HG02943 (cell line): ENCODE results near the gene RHOXF2B.
"Not testable (repeated sequence)": the region's sequence is repeated elsewhere in the genome, so short reads cannot be mapped to it uniquely, and the experiment has no call there.

Experiments used
- ATAC-seq: cut with Tn5 transposase; IDR thresholded peaks from one replicate; pipeline ENCODE4 v1.9.1; 2021; ENCODE audit warnings: mild to moderate bottlenecking, low read depth, moderate library complexity; ENCODE audit not compliant: unreplicated experiment

The RHOXF2B gene

DNA sequence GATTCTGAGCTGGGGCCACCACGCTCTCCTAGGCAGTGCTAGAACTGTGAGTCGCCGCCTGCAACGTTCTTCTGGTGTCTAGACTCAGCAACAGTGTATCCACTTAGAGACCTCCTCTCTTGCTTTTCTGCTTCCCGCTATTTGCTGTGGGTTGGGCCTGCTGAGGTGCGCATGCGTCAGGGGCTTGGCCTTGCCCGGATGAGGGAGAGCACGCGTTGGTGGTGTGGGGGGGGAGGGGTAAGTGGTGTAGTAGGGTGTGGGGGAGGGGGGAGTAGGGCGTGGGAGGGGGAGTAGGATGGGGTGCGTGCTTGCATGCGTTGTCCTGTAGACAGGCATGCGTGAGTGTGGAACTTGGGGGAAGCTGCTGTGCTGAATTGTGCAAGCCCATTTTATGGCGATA, at the start of gene RHOXF2B:
Gene RHOXF2B, minus strand, starts transcription at position 101 of the 400 bp plus-strand sequence. CDS start 138 bp downstream, outside the sequence.
- not testable (repeated sequence) for ATAC-seq

GRCh38 chrX:120125444-120125843, 48.0 kb upstream of the RHOXF2B start:
- ATAC-seq: no peak

DNA sequence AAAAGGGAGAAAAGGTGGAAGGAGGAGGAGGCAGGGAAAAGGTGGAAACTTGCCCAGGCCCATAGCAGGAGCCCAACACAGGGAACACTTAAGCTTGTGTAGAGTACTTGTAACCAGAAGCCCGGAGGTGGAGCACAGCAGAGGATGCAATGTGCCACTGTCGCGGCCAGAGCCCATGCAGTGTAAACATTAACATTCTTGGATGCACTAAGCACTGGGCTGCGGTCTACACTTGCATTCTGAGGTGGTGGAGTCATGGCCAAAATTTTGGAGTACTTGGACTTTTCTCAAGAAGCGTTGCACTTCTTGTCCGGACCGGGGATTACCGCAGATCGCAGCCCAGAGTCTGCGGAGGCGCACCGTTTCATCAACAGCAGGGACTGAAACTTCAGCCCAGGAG, 42.7 kb upstream of the RHOXF2B start:
- no peak for ATAC-seq

GRCh38 chrX:120115438-120115963, 38.0 kb upstream of the RHOXF2B start, which contains the start of gene RHOXF1:
Gene RHOXF1 (minus strand): TSS chrX:120115913. CDS start chrX:120115862, 51 bp downstream.
- ATAC-seq: no peak

DNA sequence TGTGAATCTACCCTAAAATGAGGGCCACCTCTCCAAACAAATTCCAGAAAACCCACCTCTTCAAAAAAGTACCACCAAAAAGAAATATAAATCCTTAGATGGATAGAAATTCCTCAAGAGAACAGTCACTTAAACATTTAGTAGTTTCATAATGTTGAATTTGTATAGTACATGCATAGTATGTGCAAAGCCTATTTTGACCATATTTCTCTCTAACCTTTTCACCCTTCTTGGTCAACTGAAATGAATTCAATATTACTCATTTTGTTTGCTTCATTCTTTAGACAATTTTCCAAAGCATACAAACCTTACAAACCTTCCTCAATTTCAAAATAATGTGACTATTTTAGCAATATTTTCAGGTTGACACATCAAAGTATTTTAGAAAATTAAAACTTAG, 34.1 kb upstream of the RHOXF2B start:
- ATAC-seq: no peak

- ATAC-seq: no peak
These were observed 31.9 kb upstream of the RHOXF2B start for GRCh38 chrX:120109378-120109777.

DNA sequence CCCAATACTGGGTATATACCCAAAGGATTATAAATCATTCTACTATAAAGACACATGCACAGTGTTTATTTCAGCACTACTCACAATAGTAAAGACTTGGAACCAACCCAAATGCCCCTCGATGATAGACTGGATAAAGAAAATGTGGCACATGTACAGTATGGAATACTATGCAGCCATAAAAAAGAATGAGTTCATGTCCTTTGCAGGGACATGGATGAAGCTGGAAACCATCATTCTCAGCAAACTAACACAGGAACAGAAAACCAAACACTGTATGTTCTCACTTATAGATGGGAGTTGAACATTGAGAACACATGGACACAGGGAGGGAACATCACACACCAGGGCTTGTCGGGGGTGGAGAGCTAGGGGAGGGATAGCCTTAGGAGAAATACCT, 27.2 kb upstream of the RHOXF2B start:
- not testable (repeated sequence) for ATAC-seq

- ATAC-seq: not testable (repeated sequence)
These were observed 23.6 kb upstream of the RHOXF2B start for GRCh38 chrX:120101057-120101456.

GRCh38 chrX:120090208-120090607, 12.7 kb upstream of the RHOXF2B start:
- ATAC-seq: no peak

DNA sequence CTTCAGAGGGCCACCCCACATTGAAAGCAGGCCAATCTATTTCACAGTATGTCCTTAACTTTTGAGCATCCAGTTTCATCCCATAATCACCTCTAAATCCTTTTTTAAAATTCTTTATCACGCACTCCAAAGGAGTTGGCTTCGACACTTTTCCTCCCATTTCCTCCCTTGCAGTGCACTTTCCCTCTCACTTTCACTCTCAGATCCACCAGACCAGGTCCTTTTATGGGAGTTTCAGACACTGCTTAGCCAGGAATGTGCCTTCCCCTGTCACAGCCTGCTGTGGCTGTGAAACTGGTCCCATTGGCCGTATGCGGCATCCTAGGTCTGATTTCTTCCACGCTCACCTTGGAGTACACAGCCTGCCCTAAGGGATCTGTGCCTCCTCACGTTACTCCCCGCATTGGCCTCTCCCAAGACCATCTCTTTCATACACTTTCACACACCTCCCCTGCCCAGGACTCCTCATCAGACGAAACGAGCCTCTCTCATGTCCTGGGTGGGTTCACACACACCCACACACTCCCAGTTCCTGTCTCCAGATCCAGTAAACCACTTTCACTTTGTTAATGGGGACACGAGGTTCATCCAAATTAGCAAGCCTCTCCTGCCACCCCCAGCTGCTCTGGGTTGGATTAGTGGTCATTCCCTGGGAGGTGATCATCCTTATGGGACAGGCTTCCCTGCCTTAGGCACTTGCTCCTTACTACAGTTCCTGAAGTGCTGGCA, 10.0 kb upstream of the RHOXF2B start:
- ATAC-seq: no peak

DNA sequence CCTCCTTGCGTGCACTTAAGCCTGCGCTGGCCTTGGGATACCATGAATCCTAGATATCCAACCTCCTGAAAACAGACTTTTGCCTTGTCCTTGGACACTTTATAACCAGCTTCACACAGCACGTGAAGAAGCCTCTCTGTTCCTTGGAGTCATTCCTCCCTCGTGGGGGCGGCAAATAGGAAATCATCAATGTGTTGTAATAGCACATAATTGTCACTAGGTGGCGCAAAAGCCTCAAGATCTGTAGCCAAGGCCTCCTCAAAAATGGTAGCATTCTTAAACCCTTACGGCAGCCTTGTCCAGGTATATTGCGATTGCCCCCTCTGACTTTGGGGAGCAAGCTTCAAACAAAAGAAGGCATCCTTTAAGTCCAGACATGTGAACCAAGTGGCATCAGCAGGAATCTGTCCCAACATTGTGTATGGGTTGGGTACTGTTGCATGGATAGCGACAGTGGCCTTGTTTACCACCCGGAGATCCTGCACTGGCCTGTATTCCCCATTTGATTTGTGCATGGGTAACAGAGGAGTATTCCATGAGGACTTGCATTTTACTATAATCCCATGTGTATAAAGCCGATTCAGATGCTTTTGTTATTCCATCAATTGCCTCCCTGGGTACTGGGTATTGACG, 8.2 kb upstream of the RHOXF2B start:
- ATAC-seq: not testable (repeated sequence)

GRCh38 chrX:120066169-120066568, 11.3 kb downstream of the RHOXF2B start:
- not testable (repeated sequence) for ATAC-seq

GRCh38 chrX:120042712-120043111, 34.8 kb downstream of the RHOXF2B start:
- not testable (repeated sequence) for ATAC-seq

GRCh38 chrX:120042247-120042646, 35.2 kb downstream of the RHOXF2B start:
- not testable (repeated sequence) for ATAC-seq

GRCh38 chrX:120040176-120040575, 37.3 kb downstream of the RHOXF2B start:
- ATAC-seq: not testable (repeated sequence)

GRCh38 chrX:120039087-120039733, 38.3 kb downstream of the RHOXF2B start:
- not testable (repeated sequence) for ATAC-seq

DNA sequence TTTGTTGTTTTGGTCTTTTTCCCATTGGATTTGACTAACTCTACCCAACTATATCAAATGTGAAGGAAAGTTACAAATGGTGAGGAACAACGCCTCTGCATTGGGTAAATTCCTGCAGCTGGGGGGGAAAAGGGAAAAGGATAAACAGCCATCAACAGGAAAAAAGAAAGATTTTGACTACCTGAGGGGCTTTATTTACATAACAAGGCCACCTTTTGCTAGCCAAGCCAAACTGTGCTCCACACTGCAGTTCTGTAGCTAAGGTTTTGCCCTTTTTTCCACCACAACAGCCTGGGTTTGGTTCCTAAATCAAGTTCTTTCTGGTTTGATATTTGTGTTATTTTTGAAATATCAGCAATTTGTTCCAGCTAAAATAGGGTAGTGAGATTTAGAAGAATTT, 40.8 kb downstream of the RHOXF2B start:
- no peak for ATAC-seq

DNA sequence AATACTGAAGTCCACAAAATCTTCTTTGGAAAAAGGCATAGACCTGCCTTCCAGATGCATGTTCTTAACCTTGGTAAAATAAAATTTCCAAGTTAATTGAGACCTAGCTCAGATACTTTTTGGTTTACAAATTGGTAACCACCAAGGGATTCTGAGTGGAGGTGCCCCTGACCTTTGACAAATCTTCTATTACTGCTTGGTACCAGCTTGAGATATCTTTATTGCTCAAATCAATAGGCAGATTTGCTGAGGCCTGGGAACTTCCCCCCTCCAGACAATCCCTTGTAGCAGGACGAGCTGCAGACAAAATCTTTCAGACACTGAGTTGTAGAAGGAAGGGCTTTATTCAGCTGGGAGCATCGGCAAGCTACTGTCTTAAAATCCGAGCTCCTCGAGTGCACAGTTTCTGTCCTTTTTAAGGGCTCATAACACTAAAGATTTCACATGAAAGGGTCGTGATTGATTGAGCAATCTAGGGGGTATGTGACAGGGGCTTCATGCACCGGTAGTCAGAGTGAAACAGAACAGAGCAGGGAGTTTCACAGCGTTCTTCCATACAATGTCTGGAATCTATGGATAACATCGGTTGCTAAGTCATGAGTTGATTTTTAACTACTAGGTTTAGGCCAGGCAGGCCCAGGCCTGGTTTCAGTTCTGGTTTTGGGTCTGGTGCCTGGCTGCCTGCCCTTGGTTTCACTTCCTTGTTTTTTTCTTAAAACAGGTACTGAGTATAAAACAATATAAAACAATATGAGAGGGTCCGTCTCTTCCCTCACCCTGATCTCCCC, 41.8 kb downstream of the RHOXF2B start:
- ATAC-seq: peak; percentile 82

DNA sequence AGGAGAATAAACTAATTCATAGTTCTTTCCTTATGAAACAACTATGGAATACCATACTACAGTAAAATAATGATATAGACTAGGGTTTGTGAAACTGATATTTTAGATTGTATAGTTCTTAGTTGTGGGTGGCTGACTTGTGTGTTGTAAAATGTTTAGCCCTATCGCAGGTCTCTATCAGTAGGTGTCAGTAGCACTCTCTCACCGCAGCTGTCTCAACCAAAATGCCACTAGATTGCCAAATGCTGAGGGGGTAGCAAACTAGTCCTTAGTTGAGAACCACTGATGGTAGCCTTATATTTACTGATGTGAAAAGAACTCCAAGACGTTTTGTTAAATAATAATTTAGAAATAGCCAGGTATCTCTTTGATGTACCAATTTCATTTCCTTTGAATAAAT, 48.1 kb downstream of the RHOXF2B start:
- ATAC-seq: no peak

GRCh38 chrX:120023259-120023658, 54.2 kb downstream of the RHOXF2B start:
- no peak for ATAC-seq
